Sigmoid colon (tissue), 7 donors: Measurements from ENCODE around the gene ATP6AP1. TPM values are rescaled to one million over a fixed set of nuclear protein-coding genes. Genes with fewer than 3 reads are reported as not detected.

Experiments
- DNase-seq: peaks from one replicate; pipeline ENCODE4 v3.0.0-alpha.2; 2019
- H3K27ac ChIP-seq, 4 donors: fragments of 200-600 bp; sonication (generic); one replicate each; pipeline ENCODE4 v1.5.1; 2016 to 2019; ENCODE audit warnings: mild to moderate bottlenecking in 1 of 4
- H3K27me3 ChIP-seq, 3 donors: fragments of 200-600 bp; sonication (generic); one replicate each; pipeline ENCODE4 v1.5.1; 2019; ENCODE audit warnings: mild to moderate bottlenecking in 1 of 3
- H3K36me3 ChIP-seq, 4 donors: fragments of 200-600 bp; sonication (generic); one replicate each; pipeline ENCODE4 v1.5.1; 2016 to 2019
- H3K4me1 ChIP-seq, 4 donors: fragments of 200-600 bp; sonication (generic); one replicate each; pipeline ENCODE4 v1.5.1; 2017 to 2019
- H3K4me3 ChIP-seq, 4 donors: fragments of 200-600 bp; sonication (generic); one replicate each; pipeline ENCODE4 v1.5.1; 2017 to 2019; ENCODE audit warnings: mild to moderate bottlenecking in 2 of 4, moderate library complexity in 1 of 4
- H3K9me3 ChIP-seq, 4 donors: fragments of 200-600 bp in 3 of 4; sonication (generic) in 3 of 4; one replicate each; pipeline versions ENCODE4 v1.5.1 to v1.6.1; 2013 to 2019
- EP300 ChIP-seq, 4 donors: sonication (generic); formaldehyde crosslinking; IDR thresholded peaks; one replicate each; pipeline ENCODE4 v1.6.1; 2017; ENCODE audit warnings: antibody characterized with exemption in 4 of 4
- POLR2A ChIP-seq, 2 donors: fragments of 450-650 bp; IDR thresholded peaks; one replicate each; pipeline ENCODE4 v1.6.1; 2016; ENCODE audit warnings: antibody characterized with exemption in 2 of 2, mild to moderate bottlenecking in 2 of 2, moderate library complexity in 2 of 2
- POLR2AphosphoS5 ChIP-seq, 4 donors: sonication (generic); formaldehyde crosslinking; IDR thresholded peaks; one replicate each; pipeline ENCODE4 v1.6.1; 2017; ENCODE audit warnings: antibody characterized with exemption in 4 of 4
- WGBS, 2 donors: extraction: QIAGEN DNeasy Blood & Tissue Kit; methylation state at CpG; one replicate each; pipeline ENCODE4 v1.1.7; 2013; 5-methylcytosine and 5-hydroxymethylcytosine counted together
- intact Hi-C: fragments of 100-400 bp; cut with DNase I; formaldehyde crosslinking; loops from one replicate; pipeline ENCODE4 v1.15.1; 2023
- polyA plus RNA-seq, 3 donors: library from polyadenylated mRNA; stranded (reverse); fragments of 200-250 nt; gene quantifications; one replicate each; pipeline ENCODE4 v1.2.3, GENCODE V29; 2013
- small RNA-seq, 3 donors: library from RNA; depleted of rRNA; stranded (forward); fragments of <200 nt; gene quantifications; one replicate each; pipeline ENCODE3, GENCODE V24; 2016
- total RNA-seq, 4 donors: library from RNA; depleted of rRNA; stranded (reverse); fragments of >200 nt; gene quantifications; one replicate each; pipeline ENCODE4 v1.1.0, GENCODE V29; 2016
- TF ChIP-seq, protein P1 (sequence below), 4 experiments: fragments of 450-650 bp in 3 of 4; fragments of 200-600 bp in 1 of 4; IDR thresholded peaks; one replicate each; pipeline ENCODE4 v1.5.1; 2016 to 2019; ENCODE audit warnings: antibody characterized with exemption in 4 of 4, mild to moderate bottlenecking in 3 of 4, moderate library complexity in 2 of 4
- donor health status: healthy with polysubstance abuse.
- donor health status: Bipolar disorder and iron deficiency.
- donor health status: healthy.

Gene ATP6AP1
- total and polyA plus RNA-seq, 7 donors = 16.5 to 87.7 (median 30.5) TPM

DNA sequence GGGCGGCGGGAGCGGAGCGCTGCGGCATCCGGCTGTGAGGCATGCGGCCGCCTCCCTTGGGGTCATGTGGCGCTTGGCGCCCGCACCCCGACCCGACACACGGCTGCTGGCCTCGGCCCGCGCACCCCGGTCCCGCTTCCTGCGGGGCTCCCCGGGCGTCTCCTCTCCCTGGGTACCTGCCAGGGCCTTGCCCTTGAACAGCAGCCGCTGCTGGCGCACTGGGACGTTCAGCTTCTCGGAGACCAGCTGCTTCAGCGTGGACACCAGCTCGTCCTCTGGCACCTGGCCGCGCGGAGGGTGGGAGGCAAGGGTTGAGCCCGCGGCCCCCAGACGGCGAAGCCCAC lies 57.5 kb downstream of the ATP6AP1 start:
- peak; percentile 74 for DNase-seq
- intact Hi-C loops = loop anchor here (5.0 kb wide), 3 partner anchors 46 to 89 kb away; partner anchors contain the start of genes GDI1 and RPL10
- H3K9me3 ChIP-seq = no peaks in the 10 kb centered on the region
- peak overlapping the region; percentile 85 to 90 (median 86) for H3K27ac ChIP-seq
- WGBS, 2 donors = 0 to 1% methylated on average over 35 of the region's 35 CpGs
- H3K36me3 ChIP-seq = peaks cover 0 to 12% (median 0%) of the 10 kb centered on the region in 4 donors
- peak overlapping the region; percentile 47 to 80 (median 70) for H3K4me3 ChIP-seq
- H3K27me3 ChIP-seq = no peaks in the 10 kb centered on the region
- H3K4me1 ChIP-seq = peaks cover 0 to 33% (median 22%) of the 10 kb centered on the region in 4 donors
- TF ChIP-seq EP300 (IDR thresholded peaks at IDR 0.05) = no peak
- TF ChIP-seq, protein P1, sequence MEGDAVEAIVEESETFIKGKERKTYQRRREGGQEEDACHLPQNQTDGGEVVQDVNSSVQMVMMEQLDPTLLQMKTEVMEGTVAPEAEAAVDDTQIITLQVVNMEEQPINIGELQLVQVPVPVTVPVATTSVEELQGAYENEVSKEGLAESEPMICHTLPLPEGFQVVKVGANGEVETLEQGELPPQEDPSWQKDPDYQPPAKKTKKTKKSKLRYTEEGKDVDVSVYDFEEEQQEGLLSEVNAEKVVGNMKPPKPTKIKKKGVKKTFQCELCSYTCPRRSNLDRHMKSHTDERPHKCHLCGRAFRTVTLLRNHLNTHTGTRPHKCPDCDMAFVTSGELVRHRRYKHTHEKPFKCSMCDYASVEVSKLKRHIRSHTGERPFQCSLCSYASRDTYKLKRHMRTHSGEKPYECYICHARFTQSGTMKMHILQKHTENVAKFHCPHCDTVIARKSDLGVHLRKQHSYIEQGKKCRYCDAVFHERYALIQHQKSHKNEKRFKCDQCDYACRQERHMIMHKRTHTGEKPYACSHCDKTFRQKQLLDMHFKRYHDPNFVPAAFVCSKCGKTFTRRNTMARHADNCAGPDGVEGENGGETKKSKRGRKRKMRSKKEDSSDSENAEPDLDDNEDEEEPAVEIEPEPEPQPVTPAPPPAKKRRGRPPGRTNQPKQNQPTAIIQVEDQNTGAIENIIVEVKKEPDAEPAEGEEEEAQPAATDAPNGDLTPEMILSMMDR (IDR thresholded peaks at IDR 0.05) = no peak
- no peak for TF ChIP-seq POLR2A (IDR thresholded peaks at IDR 0.05)
- no peak for TF ChIP-seq POLR2AphosphoS5 (IDR thresholded peaks at IDR 0.05)

Small RNA genes lying within 50 kb of the gene (small RNA-seq; reads per million reads assigned to genes)
- gene MIR6858 (0 reads per million in 3 donors), gene SNORA70 (0 reads per million in 3 donors)

Other genes with a start within 250 kb of the ATP6AP1 start
- not detected for gene OPN1MW, start 246.1 kb upstream of the ATP6AP1 start, total RNA-seq
- gene OPN1MW, start 246.1 kb upstream of the ATP6AP1 start, polyA plus RNA-seq = not detected
- not detected for gene OPN1MW2, start 208.9 kb upstream of the ATP6AP1 start, total RNA-seq
- not detected for gene OPN1MW2, start 208.9 kb upstream of the ATP6AP1 start, polyA plus RNA-seq
- gene OPN1MW3, start 171.1 kb upstream of the ATP6AP1 start, total RNA-seq = under 1 TPM in 1 of 4 donors, not detected in 3; 0.54 TPM
- gene OPN1MW3, start 171.1 kb upstream of the ATP6AP1 start, polyA plus RNA-seq = not detected
- gene TEX28, start 133.6 kb upstream of the ATP6AP1 start, total RNA-seq = not detected
- not detected for gene TEX28, start 133.6 kb upstream of the ATP6AP1 start, polyA plus RNA-seq
- under 1 TPM in 1 of 4 donors, not detected in 3; under 0.01 TPM for gene TKTL1, start 132.9 kb upstream of the ATP6AP1 start, total RNA-seq
- under 1 TPM in 1 of 3 donors, not detected in 2; 0.31 TPM for gene TKTL1, start 132.9 kb upstream of the ATP6AP1 start, polyA plus RNA-seq
- gene FLNA, start 54.0 kb upstream of the ATP6AP1 start, total RNA-seq = 1,000 to 10,000 TPM; 2,494 to 9,435 (median 5,341) TPM
- gene FLNA, start 54.0 kb upstream of the ATP6AP1 start, polyA plus RNA-seq = 100 to 1,000 TPM in 1 of 3 donors, 10 to 100 TPM in 2; 27.0 to 442 (median 42.0) TPM
- gene EMD, start 49.4 kb upstream of the ATP6AP1 start, total RNA-seq = 10 to 100 TPM; 44.3 to 66.8 (median 48.6) TPM
- gene EMD, start 49.4 kb upstream of the ATP6AP1 start, polyA plus RNA-seq = 10 to 100 TPM; 40.7 to 87.9 (median 42.6) TPM
- 1,000 to 10,000 TPM; 3,138 to 8,651 (median 6,770) TPM for gene RPL10, start 30.3 kb upstream of the ATP6AP1 start, total RNA-seq
- gene RPL10, start 30.3 kb upstream of the ATP6AP1 start, polyA plus RNA-seq = 1,000 to 10,000 TPM; 4,760 to 8,094 (median 5,003) TPM
- 10 to 100 TPM; 10.9 to 21.8 (median 16.6) TPM for gene DNASE1L1, start 19.4 kb upstream of the ATP6AP1 start, total RNA-seq
- 10 to 100 TPM; 15.5 to 25.7 (median 17.4) TPM for gene DNASE1L1, start 19.4 kb upstream of the ATP6AP1 start, polyA plus RNA-seq
- 10 to 100 TPM; 35.7 to 58.2 (median 36.6) TPM for gene TAFAZZIN, start 17.1 kb upstream of the ATP6AP1 start, total RNA-seq
- 10 to 100 TPM in 1 of 3 donors, 1 to 10 TPM in 2; 8.4 to 48.0 (median 9.2) TPM for gene TAFAZZIN, start 17.1 kb upstream of the ATP6AP1 start, polyA plus RNA-seq
- 100 to 1,000 TPM in 1 of 4 donors, 10 to 100 TPM in 3; 71.7 to 101 (median 86.1) TPM for gene GDI1, start 8.5 kb downstream of the ATP6AP1 start, total RNA-seq
- gene GDI1, start 8.5 kb downstream of the ATP6AP1 start, polyA plus RNA-seq = 10 to 100 TPM; 50.9 to 75.4 (median 51.1) TPM
- 10 to 100 TPM; 40.5 to 78.1 (median 48.7) TPM for gene FAM50A, start 15.5 kb downstream of the ATP6AP1 start, total RNA-seq
- 10 to 100 TPM; 61.9 to 85.1 (median 85.1) TPM for gene FAM50A, start 15.5 kb downstream of the ATP6AP1 start, polyA plus RNA-seq
- 10 to 100 TPM in 1 of 4 donors, 1 to 10 TPM in 3; 3.1 to 12.7 (median 5.9) TPM for gene PLXNA3, start 29.6 kb downstream of the ATP6AP1 start, total RNA-seq
- 10 to 100 TPM in 1 of 3 donors, 1 to 10 TPM in 2; 4.2 to 22.9 (median 8.6) TPM for gene PLXNA3, start 29.6 kb downstream of the ATP6AP1 start, polyA plus RNA-seq
- gene LAGE3, start 50.6 kb downstream of the ATP6AP1 start, total RNA-seq = 10 to 100 TPM; 15.5 to 32.7 (median 22.4) TPM
- gene LAGE3, start 50.6 kb downstream of the ATP6AP1 start, polyA plus RNA-seq = 10 to 100 TPM; 12.7 to 25.4 (median 21.6) TPM
- gene UBL4A, start 57.9 kb downstream of the ATP6AP1 start, total RNA-seq = 10 to 100 TPM; 31.6 to 51.0 (median 44.1) TPM
- 10 to 100 TPM; 36.5 to 44.4 (median 36.5) TPM for gene UBL4A, start 57.9 kb downstream of the ATP6AP1 start, polyA plus RNA-seq
- 10 to 100 TPM; 17.5 to 28.8 (median 20.7) TPM for gene SLC10A3, start 62.0 kb downstream of the ATP6AP1 start, total RNA-seq
- 10 to 100 TPM; 12.9 to 22.6 (median 18.0) TPM for gene SLC10A3, start 62.0 kb downstream of the ATP6AP1 start, polyA plus RNA-seq
- 10 to 100 TPM; 30.7 to 49.0 (median 40.6) TPM for gene FAM3A, start 87.6 kb downstream of the ATP6AP1 start, total RNA-seq
- 10 to 100 TPM; 49.7 to 64.9 (median 57.1) TPM for gene FAM3A, start 87.6 kb downstream of the ATP6AP1 start, polyA plus RNA-seq
- gene G6PD, start 118.2 kb downstream of the ATP6AP1 start, total RNA-seq = 10 to 100 TPM; 15.0 to 32.1 (median 19.8) TPM
- gene G6PD, start 118.2 kb downstream of the ATP6AP1 start, polyA plus RNA-seq = 10 to 100 TPM in 2 of 3 donors, 1 to 10 TPM in 1; 9.0 to 34.6 (median 17.8) TPM
- gene IKBKG, start 118.9 kb downstream of the ATP6AP1 start, total RNA-seq = 10 to 100 TPM in 3 of 4 donors, 1 to 10 TPM in 1; 9.2 to 27.4 (median 13.3) TPM
- 10 to 100 TPM; 13.2 to 28.9 (median 17.8) TPM for gene IKBKG, start 118.9 kb downstream of the ATP6AP1 start, polyA plus RNA-seq
- under 1 TPM in 1 of 4 donors, not detected in 3; 0.54 TPM for gene CTAG1A, start 156.5 kb downstream of the ATP6AP1 start, total RNA-seq
- not detected for gene CTAG1A, start 156.5 kb downstream of the ATP6AP1 start, polyA plus RNA-seq
- gene CTAG1B, start 190.6 kb downstream of the ATP6AP1 start, total RNA-seq = not detected
- gene CTAG1B, start 190.6 kb downstream of the ATP6AP1 start, polyA plus RNA-seq = not detected
- not detected for gene CTAG2, start 224.9 kb downstream of the ATP6AP1 start, total RNA-seq
- 1 to 10 TPM in 1 of 3 donors, not detected in 2; 3.0 TPM for gene CTAG2, start 224.9 kb downstream of the ATP6AP1 start, polyA plus RNA-seq